Measurements from ENCODE around the gene UNC80. TPM values are rescaled to one million over a fixed set of nuclear protein-coding genes. Genes with fewer than 3 reads are reported as not detected.

Gene UNC80
- polyA plus RNA-seq, 2 of the 4 experiments (the other 2 are of a cell fraction): not detected

DNA sequence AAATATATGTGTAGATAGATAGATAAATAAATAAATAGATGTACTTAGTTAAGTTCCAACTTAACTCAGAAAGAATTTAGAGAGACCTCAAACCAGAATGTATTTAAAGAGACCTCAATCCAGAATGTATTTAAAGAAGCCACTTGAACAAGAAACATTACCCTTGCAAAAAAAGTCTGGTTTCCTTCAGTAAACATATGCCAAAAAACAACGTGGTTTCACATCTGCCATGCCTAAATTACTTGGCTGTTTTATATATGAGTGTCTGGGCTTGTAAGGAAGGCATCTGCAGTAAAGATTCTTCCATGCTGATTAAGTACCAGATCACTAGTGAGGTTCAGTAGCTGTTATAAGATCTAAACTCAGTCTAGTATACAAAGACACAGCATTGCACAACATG is 201.7 kb downstream of the UNC80 start:
- FAIRE-seq (no peak), DNase-seq (ENCODE audit: low read depth in 1 of 2, low spot score in 1 of 2) (no peak), ATAC-seq (no peak)
- no peaks in the 10 kb centered on the region for H3K4me1 ChIP-seq
- 0% methylated on average over 1 of the region's 1 CpG for WGBS (ENCODE audit: missing lambda C conversion rate)
- H3K4me2 ChIP-seq: no peak overlapping the region
- H3K27ac ChIP-seq: no peak overlapping the region
- H3K4me3 ChIP-seq: no peak overlapping the region
- ChIA-PET POLR2A (no interaction called here), CTCF (interaction anchor here (1.1 kb wide), 1 partner anchor 226 kb away, joined by 3 read pairs; no protein-coding TSS in a partner anchor)
- TF ChIP-seq NFE2L2 (conservative IDR thresholded peaks at IDR 0.05; ENCODE audit: low read length): no peak
- TF ChIP-seq TP53 (CRISPR knock-in tag; IDR thresholded peaks at IDR 0.05): no peak
- TF ChIP-seq SREBF2 (IDR thresholded peaks at IDR 0.05): no peak
- no peak for TF ChIP-seq MYC (IDR thresholded peaks at IDR 0.05; ENCODE audit: borderline replicate concordance, low read length)
- TF ChIP-seq CEBPB (IDR thresholded peaks at IDR 0.05): no peak
- no peak for TF ChIP-seq SMC3 (IDR thresholded peaks at IDR 0.05)
- no peak for TF ChIP-seq POLR2A (IDR thresholded peaks at IDR 0.05; ENCODE audit: low read length)
- no peak for TF ChIP-seq POLR2AphosphoS2 (conservative IDR thresholded peaks at IDR 0.05; ENCODE audit: low read length)
- TF ChIP-seq KDM1A (IDR thresholded peaks at IDR 0.05; ENCODE audit: low read depth): no peak
- TF ChIP-seq RAD21 (conservative IDR thresholded peaks at IDR 0.05 in 1 of 2, IDR thresholded peaks at IDR 0.05 in 1 of 2): no peak
- TF ChIP-seq, protein P1, sequence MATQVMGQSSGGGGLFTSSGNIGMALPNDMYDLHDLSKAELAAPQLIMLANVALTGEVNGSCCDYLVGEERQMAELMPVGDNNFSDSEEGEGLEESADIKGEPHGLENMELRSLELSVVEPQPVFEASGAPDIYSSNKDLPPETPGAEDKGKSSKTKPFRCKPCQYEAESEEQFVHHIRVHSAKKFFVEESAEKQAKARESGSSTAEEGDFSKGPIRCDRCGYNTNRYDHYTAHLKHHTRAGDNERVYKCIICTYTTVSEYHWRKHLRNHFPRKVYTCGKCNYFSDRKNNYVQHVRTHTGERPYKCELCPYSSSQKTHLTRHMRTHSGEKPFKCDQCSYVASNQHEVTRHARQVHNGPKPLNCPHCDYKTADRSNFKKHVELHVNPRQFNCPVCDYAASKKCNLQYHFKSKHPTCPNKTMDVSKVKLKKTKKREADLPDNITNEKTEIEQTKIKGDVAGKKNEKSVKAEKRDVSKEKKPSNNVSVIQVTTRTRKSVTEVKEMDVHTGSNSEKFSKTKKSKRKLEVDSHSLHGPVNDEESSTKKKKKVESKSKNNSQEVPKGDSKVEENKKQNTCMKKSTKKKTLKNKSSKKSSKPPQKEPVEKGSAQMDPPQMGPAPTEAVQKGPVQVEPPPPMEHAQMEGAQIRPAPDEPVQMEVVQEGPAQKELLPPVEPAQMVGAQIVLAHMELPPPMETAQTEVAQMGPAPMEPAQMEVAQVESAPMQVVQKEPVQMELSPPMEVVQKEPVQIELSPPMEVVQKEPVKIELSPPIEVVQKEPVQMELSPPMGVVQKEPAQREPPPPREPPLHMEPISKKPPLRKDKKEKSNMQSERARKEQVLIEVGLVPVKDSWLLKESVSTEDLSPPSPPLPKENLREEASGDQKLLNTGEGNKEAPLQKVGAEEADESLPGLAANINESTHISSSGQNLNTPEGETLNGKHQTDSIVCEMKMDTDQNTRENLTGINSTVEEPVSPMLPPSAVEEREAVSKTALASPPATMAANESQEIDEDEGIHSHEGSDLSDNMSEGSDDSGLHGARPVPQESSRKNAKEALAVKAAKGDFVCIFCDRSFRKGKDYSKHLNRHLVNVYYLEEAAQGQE (IDR thresholded peaks at IDR 0.05): no peak
- TF ChIP-seq RARB (CRISPR knock-in tag; IDR thresholded peaks at IDR 0.05): no peak
- no peak for TF ChIP-seq RCOR1 (IDR thresholded peaks at IDR 0.05; ENCODE audit: low read depth, low read length)
- TF ChIP-seq, protein P2, sequence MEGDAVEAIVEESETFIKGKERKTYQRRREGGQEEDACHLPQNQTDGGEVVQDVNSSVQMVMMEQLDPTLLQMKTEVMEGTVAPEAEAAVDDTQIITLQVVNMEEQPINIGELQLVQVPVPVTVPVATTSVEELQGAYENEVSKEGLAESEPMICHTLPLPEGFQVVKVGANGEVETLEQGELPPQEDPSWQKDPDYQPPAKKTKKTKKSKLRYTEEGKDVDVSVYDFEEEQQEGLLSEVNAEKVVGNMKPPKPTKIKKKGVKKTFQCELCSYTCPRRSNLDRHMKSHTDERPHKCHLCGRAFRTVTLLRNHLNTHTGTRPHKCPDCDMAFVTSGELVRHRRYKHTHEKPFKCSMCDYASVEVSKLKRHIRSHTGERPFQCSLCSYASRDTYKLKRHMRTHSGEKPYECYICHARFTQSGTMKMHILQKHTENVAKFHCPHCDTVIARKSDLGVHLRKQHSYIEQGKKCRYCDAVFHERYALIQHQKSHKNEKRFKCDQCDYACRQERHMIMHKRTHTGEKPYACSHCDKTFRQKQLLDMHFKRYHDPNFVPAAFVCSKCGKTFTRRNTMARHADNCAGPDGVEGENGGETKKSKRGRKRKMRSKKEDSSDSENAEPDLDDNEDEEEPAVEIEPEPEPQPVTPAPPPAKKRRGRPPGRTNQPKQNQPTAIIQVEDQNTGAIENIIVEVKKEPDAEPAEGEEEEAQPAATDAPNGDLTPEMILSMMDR (IDR thresholded peaks at IDR 0.05): no peak
- no peak for TF ChIP-seq NR3C1 (IDR thresholded peaks at IDR 0.05)
- TF ChIP-seq HOXB5 (CRISPR knock-in tag; IDR thresholded peaks at IDR 0.05): no peak
- TF ChIP-seq NPAS2 (CRISPR knock-in tag; IDR thresholded peaks at IDR 0.05; ENCODE audit: borderline replicate concordance): no peak
- no peaks in the 10 kb centered on the region for H3K9me3 ChIP-seq

GRCh38 chr2:209974576-209974975 is 202.9 kb downstream of the UNC80 start:
- H3K4me3 ChIP-seq: no peak overlapping the region
- CTCF ChIA-PET: no interaction called here
- FAIRE-seq (no peak), DNase-seq (ENCODE audit: low read depth in 1 of 2, low spot score in 1 of 2) (no peak), ATAC-seq (no peak)
- no peak overlapping the region for H3K27ac ChIP-seq
- 0% methylated on average over 1 of the region's 1 CpG for WGBS (ENCODE audit: missing lambda C conversion rate)
- no peaks in the 10 kb centered on the region for H3K4me1 ChIP-seq
- POLR2A ChIA-PET: no interaction called here
- TF ChIP-seq, protein P3, sequence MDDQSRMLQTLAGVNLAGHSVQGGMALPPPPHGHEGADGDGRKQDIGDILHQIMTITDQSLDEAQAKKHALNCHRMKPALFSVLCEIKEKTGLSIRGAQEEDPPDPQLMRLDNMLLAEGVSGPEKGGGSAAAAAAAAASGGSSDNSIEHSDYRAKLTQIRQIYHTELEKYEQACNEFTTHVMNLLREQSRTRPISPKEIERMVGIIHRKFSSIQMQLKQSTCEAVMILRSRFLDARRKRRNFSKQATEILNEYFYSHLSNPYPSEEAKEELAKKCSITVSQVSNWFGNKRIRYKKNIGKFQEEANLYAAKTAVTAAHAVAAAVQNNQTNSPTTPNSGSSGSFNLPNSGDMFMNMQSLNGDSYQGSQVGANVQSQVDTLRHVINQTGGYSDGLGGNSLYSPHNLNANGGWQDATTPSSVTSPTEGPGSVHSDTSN (IDR thresholded peaks at IDR 0.05): no peak
- no peak for TF ChIP-seq HOXA7 (CRISPR knock-in tag; IDR thresholded peaks at IDR 0.05)
- TF ChIP-seq ZC3H11A (IDR thresholded peaks at IDR 0.05): no peak
- TF ChIP-seq MAX (IDR thresholded peaks at IDR 0.05): no peak
- TF ChIP-seq CBX8 (IDR thresholded peaks at IDR 0.05): no peak
- no peak for TF ChIP-seq POLR2A (IDR thresholded peaks at IDR 0.05; ENCODE audit: low read length)
- TF ChIP-seq, protein P4, sequence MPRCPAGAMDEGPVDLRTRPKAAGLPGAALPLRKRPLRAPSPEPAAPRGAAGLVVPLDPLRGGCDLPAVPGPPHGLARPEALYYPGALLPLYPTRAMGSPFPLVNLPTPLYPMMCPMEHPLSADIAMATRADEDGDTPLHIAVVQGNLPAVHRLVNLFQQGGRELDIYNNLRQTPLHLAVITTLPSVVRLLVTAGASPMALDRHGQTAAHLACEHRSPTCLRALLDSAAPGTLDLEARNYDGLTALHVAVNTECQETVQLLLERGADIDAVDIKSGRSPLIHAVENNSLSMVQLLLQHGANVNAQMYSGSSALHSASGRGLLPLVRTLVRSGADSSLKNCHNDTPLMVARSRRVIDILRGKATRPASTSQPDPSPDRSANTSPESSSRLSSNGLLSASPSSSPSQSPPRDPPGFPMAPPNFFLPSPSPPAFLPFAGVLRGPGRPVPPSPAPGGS (IDR thresholded peaks at IDR 0.05): no peak
- TF ChIP-seq TP53 (CRISPR knock-in tag; IDR thresholded peaks at IDR 0.05): no peak
- TF ChIP-seq, protein P1 (IDR thresholded peaks at IDR 0.05): no peak
- no peak for TF ChIP-seq CHD4 (IDR thresholded peaks at IDR 0.05; ENCODE audit: borderline replicate concordance)
- TF ChIP-seq, protein P2 (IDR thresholded peaks at IDR 0.05): no peak
- TF ChIP-seq CEBPB (IDR thresholded peaks at IDR 0.05): no peak
- no peak overlapping the region for H3K4me2 ChIP-seq
- H3K9me3 ChIP-seq: no peaks in the 10 kb centered on the region
